ENCODE data around the gene DOCK9. TPM values are rescaled to one million over a fixed set of nuclear protein-coding genes. Genes with fewer than 3 reads are reported as not detected.

DOCK9 gene
- total RNA-seq, 1 experiment from 2014 or later: 7.7 TPM

GRCh38 chr13:98975822-98976261, 2.0 kb downstream of the DOCK9 start:
- peak; percentile 55 for DNase-seq
- no peak overlapping the region for H3K4me3 ChIP-seq (ENCODE audit: insufficient read depth, low read depth, low read length)
- no peaks in the 10 kb centered on the region for H3K36me3 ChIP-seq (replicated peaks; ENCODE audit: control insufficient read depth, insufficient read depth, low read length)
- H3K27me3 ChIP-seq (ENCODE audit: control insufficient read depth, insufficient read depth, low read length): no peaks in the 10 kb centered on the region

- no peak for DNase-seq
- Histone ChIP-seq H3K4me3 (ENCODE audit: insufficient read depth, low read depth, low read length) (no peak overlapping the region), H3K27me3 (ENCODE audit: control insufficient read depth, insufficient read depth, low read length) (no peaks in the 10 kb centered on the region), H3K36me3 (replicated peaks; ENCODE audit: control insufficient read depth, insufficient read depth, low read length) (no peaks in the 10 kb centered on the region)
Measured at GRCh38 chr13:98974053-98974452, 3.8 kb downstream of the DOCK9 start.

- no peak for DNase-seq
- Histone ChIP-seq H3K36me3 (replicated peaks; ENCODE audit: control insufficient read depth, insufficient read depth, low read length) (no peaks in the 10 kb centered on the region), H3K4me3 (ENCODE audit: insufficient read depth, low read depth, low read length) (no peak overlapping the region), H3K27me3 (ENCODE audit: control insufficient read depth, insufficient read depth, low read length) (no peaks in the 10 kb centered on the region)
Measured at GRCh38 chr13:98972627-98973026, 5.2 kb downstream of the DOCK9 start.

GRCh38 chr13:98972059-98972458, 5.8 kb downstream of the DOCK9 start:
- H3K36me3 ChIP-seq (replicated peaks; ENCODE audit: control insufficient read depth, insufficient read depth, low read length): no peaks in the 10 kb centered on the region
- H3K27me3 ChIP-seq (ENCODE audit: control insufficient read depth, insufficient read depth, low read length): no peaks in the 10 kb centered on the region
- DNase-seq: no peak
- H3K4me3 ChIP-seq (ENCODE audit: insufficient read depth, low read depth, low read length): no peak overlapping the region

- no peak overlapping the region for H3K4me3 ChIP-seq (ENCODE audit: insufficient read depth, low read depth, low read length)
- H3K36me3 ChIP-seq (replicated peaks; ENCODE audit: control insufficient read depth, insufficient read depth, low read length): no peaks in the 10 kb centered on the region
- no peaks in the 10 kb centered on the region for H3K27me3 ChIP-seq (ENCODE audit: control insufficient read depth, insufficient read depth, low read length)
- no peak for DNase-seq
Measured at GRCh38 chr13:98970330-98970729, 7.5 kb downstream of the DOCK9 start.

GRCh38 chr13:98967491-98967890, 10.4 kb downstream of the DOCK9 start:
- H3K4me3 ChIP-seq (ENCODE audit: insufficient read depth, low read depth, low read length): no peak overlapping the region
- H3K27me3 ChIP-seq (ENCODE audit: control insufficient read depth, insufficient read depth, low read length): no peaks in the 10 kb centered on the region
- H3K36me3 ChIP-seq (replicated peaks; ENCODE audit: control insufficient read depth, insufficient read depth, low read length): no peaks in the 10 kb centered on the region
- no peak for DNase-seq

GRCh38 chr13:98966019-98966418, 11.8 kb downstream of the DOCK9 start:
- Histone ChIP-seq H3K27me3 (ENCODE audit: control insufficient read depth, insufficient read depth, low read length) (no peaks in the 10 kb centered on the region), H3K4me3 (ENCODE audit: insufficient read depth, low read depth, low read length) (no peak overlapping the region), H3K36me3 (replicated peaks; ENCODE audit: control insufficient read depth, insufficient read depth, low read length) (no peaks in the 10 kb centered on the region)
- no peak for DNase-seq

- no peak overlapping the region for H3K4me3 ChIP-seq (ENCODE audit: insufficient read depth, low read depth, low read length)
- H3K36me3 ChIP-seq (replicated peaks; ENCODE audit: control insufficient read depth, insufficient read depth, low read length): no peaks in the 10 kb centered on the region
- no peaks in the 10 kb centered on the region for H3K27me3 ChIP-seq (ENCODE audit: control insufficient read depth, insufficient read depth, low read length)
- DNase-seq: no peak
Measured at GRCh38 chr13:98965325-98965724, 12.5 kb downstream of the DOCK9 start.

GRCh38 chr13:98963917-98964316, 13.9 kb downstream of the DOCK9 start:
- Histone ChIP-seq H3K27me3 (ENCODE audit: control insufficient read depth, insufficient read depth, low read length) (no peaks in the 10 kb centered on the region), H3K4me3 (ENCODE audit: insufficient read depth, low read depth, low read length) (no peak overlapping the region), H3K36me3 (replicated peaks; ENCODE audit: control insufficient read depth, insufficient read depth, low read length) (no peaks in the 10 kb centered on the region)
- DNase-seq: no peak

- DNase-seq: no peak
- no peaks in the 10 kb centered on the region for H3K36me3 ChIP-seq (replicated peaks; ENCODE audit: control insufficient read depth, insufficient read depth, low read length)
- H3K4me3 ChIP-seq (ENCODE audit: insufficient read depth, low read depth, low read length): no peak overlapping the region
- H3K27me3 ChIP-seq (ENCODE audit: control insufficient read depth, insufficient read depth, low read length): no peaks in the 10 kb centered on the region
Measured at GRCh38 chr13:98962901-98963590, 14.8 kb downstream of the DOCK9 start.

- H3K4me3 ChIP-seq (ENCODE audit: insufficient read depth, low read depth, low read length): no peak overlapping the region
- H3K36me3 ChIP-seq (replicated peaks; ENCODE audit: control insufficient read depth, insufficient read depth, low read length): no peaks in the 10 kb centered on the region
- no peaks in the 10 kb centered on the region for H3K27me3 ChIP-seq (ENCODE audit: control insufficient read depth, insufficient read depth, low read length)
- no peak for DNase-seq
Measured at GRCh38 chr13:98961503-98962105, 16.3 kb downstream of the DOCK9 start.

- no peaks in the 10 kb centered on the region for H3K36me3 ChIP-seq (replicated peaks; ENCODE audit: control insufficient read depth, insufficient read depth, low read length)
- no peaks in the 10 kb centered on the region for H3K27me3 ChIP-seq (ENCODE audit: control insufficient read depth, insufficient read depth, low read length)
- no peak for DNase-seq
- H3K4me3 ChIP-seq (ENCODE audit: insufficient read depth, low read depth, low read length): no peak overlapping the region
Measured at GRCh38 chr13:98960606-98961502, 17.0 kb downstream of the DOCK9 start.

- Histone ChIP-seq H3K36me3 (replicated peaks; ENCODE audit: control insufficient read depth, insufficient read depth, low read length) (no peaks in the 10 kb centered on the region), H3K4me3 (ENCODE audit: insufficient read depth, low read depth, low read length) (no peak overlapping the region), H3K27me3 (ENCODE audit: control insufficient read depth, insufficient read depth, low read length) (no peaks in the 10 kb centered on the region)
- no peak for DNase-seq
Measured at GRCh38 chr13:98959786-98960605, 17.9 kb downstream of the DOCK9 start.

GRCh38 chr13:98959291-98959690, 18.6 kb downstream of the DOCK9 start:
- no peaks in the 10 kb centered on the region for H3K36me3 ChIP-seq (replicated peaks; ENCODE audit: control insufficient read depth, insufficient read depth, low read length)
- DNase-seq: no peak

More at GRCh38 chr13:98959291-98959690, 18.6 kb downstream of the DOCK9 start:
- Histone ChIP-seq H3K4me3 (ENCODE audit: insufficient read depth, low read depth, low read length) (no peak overlapping the region), H3K27me3 (ENCODE audit: control insufficient read depth, insufficient read depth, low read length) (no peaks in the 10 kb centered on the region)
